Epithelial cell of proximal tubule (primary cell): Measurements from ENCODE around the gene MIS12. TPM values are rescaled to one million over a fixed set of nuclear protein-coding genes. Genes with fewer than 3 reads are reported as not detected.

ENCODE experiments used
- DNase-seq: peaks from one replicate; pipeline ENCODE4 v3.0.0-alpha.2; 2011; ENCODE audit warnings: low read depth
- H3K4me3 ChIP-seq: 2 replicates; pipeline ENCODE4 v1.5.1; 2011; ENCODE audit warnings: low read depth, mild to moderate bottlenecking, low read length
- total RNA-seq: library from RNA; depleted of rRNA; stranded (reverse); fragments of >200 nt; gene quantifications from 2 replicates; pipeline ENCODE4 v1.2.3, GENCODE V29; 2015
- TF ChIP-seq, protein P1 (sequence below): conservative IDR thresholded peaks from 2 replicates; pipeline ENCODE4 v1.5.1; 2012; ENCODE audit warnings: low read depth, mild to moderate bottlenecking, low read length

MIS12 gene
- total RNA-seq, 1 donor from 2014 or later, result 27.3 TPM

DNA sequence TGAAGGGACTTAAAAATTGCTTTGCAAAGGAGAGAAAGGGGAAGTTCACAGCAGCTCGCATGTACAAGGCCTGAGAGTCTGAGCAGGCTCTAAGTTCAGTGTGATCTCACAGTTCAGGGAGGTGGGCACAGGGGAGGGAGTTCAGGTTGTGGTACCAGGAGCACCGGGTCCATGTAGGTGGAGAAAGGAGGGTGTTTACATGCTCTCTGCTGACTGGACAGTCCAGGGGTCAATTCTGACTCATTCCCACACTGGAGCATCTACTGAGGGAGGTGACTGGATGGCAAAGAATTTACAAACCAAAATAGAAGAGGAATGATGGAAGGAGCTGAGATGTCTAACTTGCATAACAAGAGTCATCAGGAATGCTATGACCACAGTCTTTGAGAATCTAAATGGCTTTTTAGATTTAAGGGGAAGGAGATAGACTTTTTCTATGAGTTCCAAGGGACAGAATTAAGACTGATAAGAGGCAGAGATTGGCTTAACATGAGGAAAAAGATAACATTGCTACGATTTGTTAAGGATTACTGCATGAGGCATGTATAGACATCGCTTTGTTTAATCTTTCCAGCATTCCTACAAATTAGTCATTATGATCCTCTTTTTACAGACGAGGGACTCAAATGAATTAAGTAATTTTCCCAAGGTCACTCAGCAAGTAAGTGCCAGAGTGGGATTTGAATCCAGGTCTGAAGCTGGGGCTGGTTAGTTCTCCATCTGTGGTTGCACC, 29.9 kb downstream of the MIS12 start:
- DNase-seq, result peak; percentile 97
- TF ChIP-seq, protein P1, sequence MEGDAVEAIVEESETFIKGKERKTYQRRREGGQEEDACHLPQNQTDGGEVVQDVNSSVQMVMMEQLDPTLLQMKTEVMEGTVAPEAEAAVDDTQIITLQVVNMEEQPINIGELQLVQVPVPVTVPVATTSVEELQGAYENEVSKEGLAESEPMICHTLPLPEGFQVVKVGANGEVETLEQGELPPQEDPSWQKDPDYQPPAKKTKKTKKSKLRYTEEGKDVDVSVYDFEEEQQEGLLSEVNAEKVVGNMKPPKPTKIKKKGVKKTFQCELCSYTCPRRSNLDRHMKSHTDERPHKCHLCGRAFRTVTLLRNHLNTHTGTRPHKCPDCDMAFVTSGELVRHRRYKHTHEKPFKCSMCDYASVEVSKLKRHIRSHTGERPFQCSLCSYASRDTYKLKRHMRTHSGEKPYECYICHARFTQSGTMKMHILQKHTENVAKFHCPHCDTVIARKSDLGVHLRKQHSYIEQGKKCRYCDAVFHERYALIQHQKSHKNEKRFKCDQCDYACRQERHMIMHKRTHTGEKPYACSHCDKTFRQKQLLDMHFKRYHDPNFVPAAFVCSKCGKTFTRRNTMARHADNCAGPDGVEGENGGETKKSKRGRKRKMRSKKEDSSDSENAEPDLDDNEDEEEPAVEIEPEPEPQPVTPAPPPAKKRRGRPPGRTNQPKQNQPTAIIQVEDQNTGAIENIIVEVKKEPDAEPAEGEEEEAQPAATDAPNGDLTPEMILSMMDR, result no peak
- H3K4me3 ChIP-seq, result no peak overlapping the region

DNA sequence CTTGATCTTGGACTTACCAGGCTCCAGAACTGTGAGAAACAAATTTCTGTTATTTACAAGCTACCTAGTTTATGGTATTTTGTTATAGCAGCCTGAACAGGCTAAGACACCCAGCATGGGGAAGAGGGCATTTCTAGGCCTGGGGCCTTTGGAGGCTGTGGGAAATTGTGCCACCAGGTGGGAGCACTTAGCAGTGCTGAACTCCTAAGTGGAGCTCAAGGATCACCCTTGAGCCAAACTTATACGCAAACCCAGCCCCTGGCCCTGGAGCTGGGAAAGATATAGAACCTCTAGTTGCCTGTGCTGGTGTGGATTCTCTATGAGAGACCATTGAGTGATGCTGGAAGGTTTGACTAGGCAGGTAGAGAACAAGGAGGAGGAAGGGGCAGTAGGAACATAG, 36.1 kb downstream of the MIS12 start:
- H3K4me3 ChIP-seq, result no peak overlapping the region
- TF ChIP-seq, protein P1, result peak; percentile 15

DNA sequence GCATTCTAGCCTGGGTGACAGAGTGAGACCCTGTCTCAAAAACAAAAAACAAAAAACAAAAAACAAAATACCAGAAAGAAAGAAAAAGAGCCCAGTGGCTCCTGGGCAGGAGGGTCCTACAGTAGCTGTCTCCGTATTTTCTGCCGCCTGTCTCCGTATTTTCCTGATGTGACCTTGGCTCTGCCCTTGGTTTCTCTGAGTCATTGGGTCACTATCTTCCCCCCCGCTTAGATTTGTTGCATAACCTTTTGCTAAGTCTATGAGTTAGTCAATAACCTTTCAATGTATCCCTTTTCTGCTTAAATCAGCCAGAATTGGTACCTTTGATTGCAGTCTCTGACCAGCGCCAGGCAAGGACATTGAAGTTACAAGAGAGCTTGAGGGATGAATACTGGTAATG, 36.9 kb downstream of the MIS12 start:
- H3K4me3 ChIP-seq, result no peak overlapping the region
- TF ChIP-seq, protein P1, result no peak
- no peak for DNase-seq

More for the DNA sequence above, 36.1 kb downstream of the MIS12 start:
- DNase-seq, result no peak

DNA sequence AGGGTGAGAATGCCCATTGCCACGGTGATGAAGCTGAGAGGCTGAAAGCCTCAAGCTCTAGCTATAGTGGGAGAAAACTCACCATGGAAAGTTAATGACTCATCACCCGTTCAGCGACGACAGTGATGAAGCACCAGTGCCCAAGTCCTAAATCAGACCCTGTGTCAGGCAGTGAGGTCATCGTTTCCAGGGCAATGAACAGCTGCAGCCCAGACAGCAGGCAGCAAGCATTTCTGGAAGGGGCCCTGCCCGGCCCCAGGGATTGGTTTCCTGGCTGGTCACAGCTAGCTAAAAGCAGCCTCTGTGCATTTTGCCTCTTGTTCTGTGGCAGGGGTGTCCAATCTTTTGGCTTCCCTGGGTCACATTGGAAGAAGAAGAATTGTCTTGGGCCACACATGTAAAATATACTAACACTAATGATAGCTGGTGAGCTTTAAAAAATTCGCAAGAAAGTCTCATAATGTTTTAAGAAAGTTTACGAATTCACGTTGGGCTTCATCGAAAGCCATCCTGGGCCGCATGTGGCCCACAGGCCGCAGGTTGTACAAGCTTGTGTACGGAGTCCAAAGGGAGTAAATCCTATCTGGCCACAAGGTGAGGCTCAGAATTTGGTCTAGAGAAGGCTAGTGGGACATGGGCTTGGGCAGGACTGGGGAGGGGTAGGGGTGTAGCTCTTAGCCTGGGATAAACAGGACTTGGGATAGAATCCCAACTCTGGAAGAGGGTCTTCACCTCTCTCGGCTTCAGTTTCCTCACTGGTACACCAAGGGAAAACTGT, 40.6 kb downstream of the MIS12 start:
- TF ChIP-seq, protein P1, result no peak

DNA sequence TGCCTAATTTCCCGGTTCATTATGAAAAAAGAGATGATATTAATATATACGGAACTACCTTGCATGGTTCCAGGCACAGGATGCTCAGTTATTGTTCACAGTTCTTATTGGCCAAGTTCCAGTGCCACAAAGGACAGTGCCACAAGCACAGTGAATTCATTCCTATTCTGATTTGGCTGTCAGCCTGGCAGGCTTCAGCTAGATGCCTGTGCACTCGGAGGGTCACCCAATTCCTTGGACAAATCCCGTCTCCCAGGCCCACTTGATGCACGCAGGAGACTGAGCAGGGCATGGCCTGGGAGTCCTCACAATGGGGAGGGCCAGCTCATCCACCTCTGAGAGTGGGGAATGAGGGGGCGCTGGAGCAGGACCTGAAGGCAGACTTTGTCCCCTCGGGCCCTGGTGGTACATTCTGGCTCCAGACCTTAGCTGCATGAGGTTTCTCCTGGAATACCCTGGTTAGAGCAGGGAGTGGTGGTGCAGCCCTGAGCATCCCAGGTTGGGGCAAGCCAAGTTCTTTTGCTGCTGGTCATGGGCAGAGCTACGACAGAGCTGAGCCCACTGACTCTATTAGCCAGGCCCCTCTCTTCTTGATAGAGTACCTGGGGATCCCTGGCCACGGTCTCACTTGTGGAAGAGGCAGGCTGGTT, 41.4 kb downstream of the MIS12 start:
- no peak overlapping the region for H3K4me3 ChIP-seq
- no peak for DNase-seq
- TF ChIP-seq, protein P1, result no peak

More for the DNA sequence above, 40.6 kb downstream of the MIS12 start:
- H3K4me3 ChIP-seq, result no peak overlapping the region
- DNase-seq, result peak; percentile 74

DNA sequence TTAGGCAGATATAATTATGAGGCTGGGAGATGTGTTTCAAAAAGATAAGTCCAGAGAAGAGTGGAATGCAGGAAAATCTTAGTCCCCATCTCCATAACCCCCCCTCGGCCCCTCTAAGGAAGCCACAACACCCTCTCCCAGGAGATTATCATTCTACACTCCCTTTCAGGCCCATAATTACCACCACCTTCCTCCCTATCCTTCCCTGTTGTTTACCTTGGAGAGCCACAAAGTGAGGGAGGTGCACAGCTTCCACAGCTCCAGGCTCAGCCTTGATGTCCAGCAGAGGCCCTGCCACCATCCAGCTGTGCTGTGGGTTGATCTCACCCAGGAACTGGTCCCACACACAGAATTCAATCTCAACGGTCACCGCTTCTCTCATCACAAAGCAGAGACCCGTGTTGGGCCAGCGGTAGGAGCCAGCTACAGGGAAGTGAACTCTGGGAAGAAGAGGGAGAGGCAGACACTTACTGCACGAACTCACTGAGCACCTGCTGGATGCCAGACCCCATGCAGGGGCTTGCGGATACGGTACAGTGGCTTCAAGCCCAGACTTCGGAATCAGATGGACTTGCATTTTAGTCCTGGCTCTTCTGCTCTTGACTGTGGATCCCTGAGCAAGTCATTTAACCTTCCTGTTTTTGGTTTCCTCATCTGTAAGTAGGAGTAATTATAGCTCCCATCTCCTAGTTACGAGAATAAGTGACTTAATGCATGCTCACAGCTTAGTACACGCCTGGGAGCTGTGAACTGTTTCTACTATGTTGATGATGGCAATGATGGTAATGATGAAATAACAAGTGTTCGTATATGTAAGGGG, 44.1 kb downstream of the MIS12 start:
- no peak overlapping the region for H3K4me3 ChIP-seq
- DNase-seq, result no peak
- TF ChIP-seq, protein P1, result no peak
